SK-N-MC (cell line): ENCODE results near the gene SMIM11.

Experiments used
- DNase-seq: peaks from one replicate; pipeline ENCODE4 v3.0.0-alpha.2; 2011; ENCODE audit warnings: low read depth, low spot score
- H3K27ac ChIP-seq: fragments of 200-600 bp; sonication (generic); 2 replicates; pipeline ENCODE4 v1.5.1; 2016; ENCODE audit warnings: mixed run types
- H3K36me3 ChIP-seq: fragments of 200-600 bp; sonication (generic); 2 replicates; pipeline ENCODE4 v1.6.1; 2017; ENCODE audit warnings: antibody characterized with exemption, low read length, mixed read lengths; ENCODE audit not compliant: insufficient read depth
- H3K4me3 ChIP-seq: fragments of 200-600 bp; sonication (generic); 2 replicates; pipeline ENCODE4 v1.5.1; 2016
- H3K9ac ChIP-seq: fragments of 200-600 bp; sonication (generic); 2 replicates; pipeline ENCODE4 v1.8.0; 2017; ENCODE audit warnings: mixed run types, mixed read lengths; ENCODE audit not compliant: insufficient read length
- H3K9me3 ChIP-seq: fragments of 200-600 bp; sonication (generic); 2 replicates; pipeline ENCODE4 v1.6.1; 2017; ENCODE audit warnings: low read depth, mild to moderate bottlenecking, antibody characterized with exemption, low read length, moderate library complexity, mixed read lengths
- EZH2 ChIP-seq: fragments of 200-600 bp; sonication (generic); IDR thresholded peaks from one replicate; pipeline ENCODE4 v1.6.1; 2017; ENCODE audit warnings: antibody characterized with exemption
- FOXP2 ChIP-seq: optimal IDR thresholded peaks from 2 replicates; pipeline ENCODE3; 2011; ENCODE audit warnings: mild to moderate bottlenecking, moderate library complexity; ENCODE audit not compliant: insufficient read depth; ENCODE audit errors: extremely low read length, control extremely low read depth
- POLR2AphosphoS5 ChIP-seq: IDR thresholded peaks from 2 replicates; pipeline ENCODE4 v1.6.1; 2012; ENCODE audit warnings: mild to moderate bottlenecking, low read depth, low read length, borderline replicate concordance

Gene SMIM11

GRCh38 chr21:34338226-34338625 is 37.1 kb upstream of the SMIM11 start:
- TF ChIP-seq EZH2 (no peak), FOXP2 (no peak), POLR2AphosphoS5 (no peak)

GRCh38 chr21:34340061-34340460 is 35.2 kb upstream of the SMIM11 start:
- TF ChIP-seq FOXP2 = no peak
- no peak overlapping the region for H3K27ac ChIP-seq
- no peaks in the 10 kb centered on the region for H3K9me3 ChIP-seq
- no peak for DNase-seq
- H3K9ac ChIP-seq = no peak overlapping the region
- no peaks in the 10 kb centered on the region for H3K36me3 ChIP-seq
- no peak overlapping the region for H3K4me3 ChIP-seq

More at GRCh38 chr21:34338226-34338625, 37.1 kb upstream of the SMIM11 start:
- no peak for DNase-seq
- no peak overlapping the region for H3K27ac ChIP-seq
- no peak overlapping the region for H3K9ac ChIP-seq
- H3K9me3 ChIP-seq = no peaks in the 10 kb centered on the region
- H3K36me3 ChIP-seq = no peaks in the 10 kb centered on the region
- H3K4me3 ChIP-seq = no peak overlapping the region

GRCh38 chr21:34342476-34342875 is 32.8 kb upstream of the SMIM11 start:
- no peak for DNase-seq
- H3K36me3 ChIP-seq = no peaks in the 10 kb centered on the region
- H3K4me3 ChIP-seq = no peak overlapping the region; the same call in 1 of the 2 replicates
- no peak overlapping the region for H3K9ac ChIP-seq
- no peak overlapping the region for H3K27ac ChIP-seq
- H3K9me3 ChIP-seq = no peaks in the 10 kb centered on the region
- TF ChIP-seq FOXP2 = no peak
- no peak for TF ChIP-seq POLR2AphosphoS5
- TF ChIP-seq EZH2 = no peak

GRCh38 chr21:34343347-34343746 is 32.0 kb upstream of the SMIM11 start:
- H3K27ac ChIP-seq = no peak overlapping the region
- H3K36me3 ChIP-seq = no peaks in the 10 kb centered on the region
- no peak for DNase-seq
- H3K9me3 ChIP-seq = no peaks in the 10 kb centered on the region
- TF ChIP-seq EZH2 (no peak), POLR2AphosphoS5 (no peak), FOXP2 (no peak)
- no peak overlapping the region for H3K4me3 ChIP-seq
- no peak overlapping the region for H3K9ac ChIP-seq

- no peaks in the 10 kb centered on the region for H3K36me3 ChIP-seq
- no peak overlapping the region for H3K27ac ChIP-seq
- no peak for DNase-seq
- no peak overlapping the region for H3K9ac ChIP-seq
- H3K9me3 ChIP-seq = no peaks in the 10 kb centered on the region
- no peak overlapping the region for H3K4me3 ChIP-seq
- TF ChIP-seq POLR2AphosphoS5 = no peak
- TF ChIP-seq FOXP2 = no peak
- TF ChIP-seq EZH2 = no peak
These were observed 31.4 kb upstream of the SMIM11 start for GRCh38 chr21:34343838-34344381.

- no peak for TF ChIP-seq FOXP2
- TF ChIP-seq EZH2 = no peak
- no peak for TF ChIP-seq POLR2AphosphoS5
- no peaks in the 10 kb centered on the region for H3K9me3 ChIP-seq
- H3K27ac ChIP-seq = no peak overlapping the region
- H3K9ac ChIP-seq = no peak overlapping the region
- H3K36me3 ChIP-seq = no peaks in the 10 kb centered on the region
- DNase-seq = no peak
- no peak overlapping the region for H3K4me3 ChIP-seq
These were observed 30.7 kb upstream of the SMIM11 start for GRCh38 chr21:34344584-34344983.

GRCh38 chr21:34345091-34345871 is 30.0 kb upstream of the SMIM11 start:
- Histone ChIP-seq H3K4me3 (no peak overlapping the region), H3K9me3 (no peaks in the 10 kb centered on the region), H3K27ac (no peak overlapping the region), H3K9ac (no peak overlapping the region), H3K36me3 (no peaks in the 10 kb centered on the region)
- no peak for DNase-seq
- TF ChIP-seq POLR2AphosphoS5 (no peak), FOXP2 (no peak), EZH2 (no peak)

- Histone ChIP-seq H3K9me3 (no peaks in the 10 kb centered on the region), H3K36me3 (no peaks in the 10 kb centered on the region), H3K9ac (no peak overlapping the region), H3K4me3 (no peak overlapping the region), H3K27ac (no peak overlapping the region)
- no peak for TF ChIP-seq EZH2
- TF ChIP-seq FOXP2 = no peak
- DNase-seq = no peak
These were observed 29.4 kb upstream of the SMIM11 start for GRCh38 chr21:34345892-34346291.
